ENCODE data around the gene RRAD.

The RRAD gene

GRCh38 chr16:66943426-66944053, 18.2 kb upstream of the RRAD start:
- peaks cover 7% of the 10 kb centered on the region for H3K27me3 ChIP-seq (ENCODE audit: insufficient read depth, low read length, poor library complexity)
- no peaks in the 10 kb centered on the region for H3K9me3 ChIP-seq (ENCODE audit: insufficient read depth, low read length, severe bottlenecking)
- peaks cover 8% of the 10 kb centered on the region for H4K20me1 ChIP-seq (ENCODE audit: insufficient read depth, low read length)
- H3K27ac ChIP-seq (ENCODE audit: low read length): no peak overlapping the region
- no peak for ATAC-seq (ENCODE audit: insufficient read depth, low read depth)
- H3K4me2 ChIP-seq (ENCODE audit: insufficient read depth, low read length): no peak overlapping the region
- H2AFZ ChIP-seq (ENCODE audit: low read depth, low read length): no peak overlapping the region
- TF ChIP-seq CTCF (IDR thresholded peaks at IDR 0.05; ENCODE audit: borderline replicate concordance, extremely low read depth, low read length, poor library complexity, severe bottlenecking): no peak
- TF ChIP-seq EZH2 (IDR thresholded peaks at IDR 0.05; ENCODE audit: borderline replicate concordance, low read depth, low read length, severe bottlenecking): no peak
- peaks cover 54% of the 10 kb centered on the region for H3K36me3 ChIP-seq (ENCODE audit: insufficient read depth, low read length)
- DNase-seq: no peak
- no peaks in the 10 kb centered on the region for H3K79me2 ChIP-seq (ENCODE audit: insufficient read depth, low read length)
- peaks cover 12% of the 10 kb centered on the region for H3K4me1 ChIP-seq (ENCODE audit: insufficient read depth, low read length)
- H3K4me3 ChIP-seq (ENCODE audit: low read depth in 1 of 2, low read length in 2 of 2): no peak overlapping the region
- H3K9ac ChIP-seq (ENCODE audit: low read depth, low read length): no peak overlapping the region

GRCh38 chr16:66942981-66943380, 17.6 kb upstream of the RRAD start:
- Histone ChIP-seq H3K9ac (ENCODE audit: low read depth, low read length) (no peak overlapping the region), H3K36me3 (ENCODE audit: insufficient read depth, low read length) (peaks cover 57% of the 10 kb centered on the region), H3K4me3 (ENCODE audit: low read depth in 1 of 2, low read length in 2 of 2) (no peak overlapping the region), H3K27me3 (ENCODE audit: insufficient read depth, low read length, poor library complexity) (peaks cover 1% of the 10 kb centered on the region), H4K20me1 (ENCODE audit: insufficient read depth, low read length) (peaks cover 8% of the 10 kb centered on the region), H3K79me2 (ENCODE audit: insufficient read depth, low read length) (no peaks in the 10 kb centered on the region), H3K4me1 (ENCODE audit: insufficient read depth, low read length) (peaks cover 7% of the 10 kb centered on the region), H3K27ac (ENCODE audit: low read length) (no peak overlapping the region), H3K4me2 (ENCODE audit: insufficient read depth, low read length) (no peak overlapping the region), H3K9me3 (ENCODE audit: insufficient read depth, low read length, severe bottlenecking) (no peaks in the 10 kb centered on the region), H2AFZ (ENCODE audit: low read depth, low read length) (no peak overlapping the region)
- ATAC-seq (ENCODE audit: insufficient read depth, low read depth) (no peak), DNase-seq (no peak)
- no peak for TF ChIP-seq CTCF (IDR thresholded peaks at IDR 0.05; ENCODE audit: borderline replicate concordance, extremely low read depth, low read length, poor library complexity, severe bottlenecking)
- TF ChIP-seq EZH2 (IDR thresholded peaks at IDR 0.05; ENCODE audit: borderline replicate concordance, low read depth, low read length, severe bottlenecking): no peak

- H3K79me2 ChIP-seq (ENCODE audit: insufficient read depth, low read length): peaks cover 20% of the 10 kb centered on the region
- H3K9ac ChIP-seq (ENCODE audit: low read depth, low read length): no peak overlapping the region
- no peak overlapping the region for H2AFZ ChIP-seq (ENCODE audit: low read depth, low read length)
- H3K27ac ChIP-seq (ENCODE audit: low read length): no peak overlapping the region
- peaks cover 5% of the 10 kb centered on the region for H4K20me1 ChIP-seq (ENCODE audit: insufficient read depth, low read length)
- ATAC-seq (ENCODE audit: insufficient read depth, low read depth) (no peak), DNase-seq (no peak)
- H3K4me1 ChIP-seq (ENCODE audit: insufficient read depth, low read length): peaks cover 15% of the 10 kb centered on the region
- no peaks in the 10 kb centered on the region for H3K27me3 ChIP-seq (ENCODE audit: insufficient read depth, low read length, poor library complexity)
- H3K4me3 ChIP-seq (ENCODE audit: low read depth in 1 of 2, low read length in 2 of 2): no peak overlapping the region
- H3K4me2 ChIP-seq (ENCODE audit: insufficient read depth, low read length): no peak overlapping the region
- H3K36me3 ChIP-seq (ENCODE audit: insufficient read depth, low read length): peaks cover 65% of the 10 kb centered on the region
- H3K9me3 ChIP-seq (ENCODE audit: insufficient read depth, low read length, severe bottlenecking): no peaks in the 10 kb centered on the region
- TF ChIP-seq CTCF (IDR thresholded peaks at IDR 0.05; ENCODE audit: borderline replicate concordance, extremely low read depth, low read length, poor library complexity, severe bottlenecking) (no peak), EZH2 (IDR thresholded peaks at IDR 0.05; ENCODE audit: borderline replicate concordance, low read depth, low read length, severe bottlenecking) (no peak)
Measured at GRCh38 chr16:66940236-66940635, 14.9 kb upstream of the RRAD start.
